CD4-positive, alpha-beta T cell (primary cell): ENCODE measurements around the gene PROSER3. TPM values are rescaled to one million over a fixed set of nuclear protein-coding genes. Genes with fewer than 3 reads are reported as not detected.

Experiments used
- ATAC-seq: fragments of 200-7000 bp; cut with Tn5 transposase; one replicate; pipeline ENCODE4 v1.10.0; 2022; ENCODE audit warnings: mild to moderate bottlenecking; ENCODE audit not compliant: poor library complexity
- CTCF ChIA-PET: fragments of 350-600 bp; sonication (Branson Sonifier 250); formaldehyde crosslinking; loops from one replicate; lab custom pipeline; 2021; ENCODE audit warnings: antibody characterized with exemption, inconsistent platforms; lab: Charles Lee
- POLR2A ChIA-PET: fragments of 350-600 bp; sonication (Branson Sonifier 250); formaldehyde crosslinking; loops from one replicate; lab custom pipeline; 2021; ENCODE audit warnings: antibody characterized with exemption, inconsistent platforms; lab: Charles Lee
- DNase-seq, 14 experiments: peaks; one replicate each; pipeline ENCODE4 v3.0.0-alpha.2; 2013 to 2020; ENCODE audit warnings: mixed read lengths in 2 of 14
- H3K27ac ChIP-seq, 2 donors: one replicate each; pipeline versions ENCODE4 v1.5.1 to v1.7.0; 2013; ENCODE audit warnings: low read length in 2 of 2, low read depth in 1 of 2, mild to moderate bottlenecking in 1 of 2
- H3K27me3 ChIP-seq, 2 experiments: 1 replicate in 1 of 2; 2 replicates in 1 of 2; pipeline versions ENCODE4 v1.6.1 to v1.7.0; 2013; ENCODE audit warnings: low read length in 2 of 2, control low read depth in 1 of 2, mild to moderate bottlenecking in 1 of 2, moderate library complexity in 1 of 2; ENCODE audit not compliant: insufficient read depth in 2 of 2, control insufficient read depth in 1 of 2
- H3K36me3 ChIP-seq: one replicate; pipeline ENCODE4 v1.6.1; 2013; ENCODE audit warnings: low read length, control low read depth; ENCODE audit not compliant: insufficient read depth
- H3K4me1 ChIP-seq: one replicate; pipeline ENCODE4 v1.6.1; 2013; ENCODE audit warnings: low read length, control low read depth; ENCODE audit not compliant: insufficient read depth
- H3K4me3 ChIP-seq: one replicate; pipeline ENCODE4 v1.5.1; 2013; ENCODE audit warnings: mild to moderate bottlenecking, low read length, moderate library complexity
- H3K9me3 ChIP-seq, 2 experiments: 1 replicate in 1 of 2; 2 replicates in 1 of 2; pipeline versions ENCODE4 v1.6.1 to v1.7.0; 2013; ENCODE audit warnings: low read length in 2 of 2, mild to moderate bottlenecking in 2 of 2, control low read depth in 1 of 2, moderate library complexity in 1 of 2; ENCODE audit not compliant: control insufficient read depth in 1 of 2, insufficient read depth in 1 of 2
- H3K27ac Mint-ChIP-seq: one replicate; pipeline ENCODE4 v1.8.0; 2020; ENCODE audit warnings: mixed read lengths
- H3K27me3 Mint-ChIP-seq: one replicate; pipeline ENCODE4 v1.8.0; 2021; ENCODE audit warnings: mixed read lengths
- H3K36me3 Mint-ChIP-seq: one replicate; pipeline ENCODE4 v1.8.0; 2021; ENCODE audit warnings: low read depth, mixed read lengths
- H3K4me1 Mint-ChIP-seq: one replicate; pipeline ENCODE4 v1.8.0; 2021; ENCODE audit warnings: low read depth, mixed read lengths
- H3K4me3 Mint-ChIP-seq: one replicate; pipeline ENCODE4 v1.8.0; 2020; ENCODE audit warnings: mild to moderate bottlenecking, mixed read lengths
- H3K9me3 Mint-ChIP-seq: one replicate; pipeline ENCODE4 v1.8.0; 2020; ENCODE audit warnings: mixed read lengths
- intact Hi-C, 2 experiments: fragments of 100-400 bp; cut with DNase I in 1 of 2; cut with micrococcal nuclease in 1 of 2; formaldehyde crosslinking; loops; one replicate each; pipeline versions ENCODE4 v1.15.1 to v1.9.0; 2023 to 2025; cut with DNase I, micrococcal nuclease
- total RNA-seq, 174 experiments: library from RNA in 2 of 174; stranded (reverse) in 2 of 174; gene quantifications; one replicate each; pipeline ENCODE4 v1.2.3 and lab custom pipeline; 2021 to 2026
- TF ChIP-seq, protein P1 (sequence below): fragments of 200-600 bp; IDR thresholded peaks from one replicate; pipeline ENCODE4 v1.8.0; 2022; ENCODE audit warnings: antibody characterized with exemption, mild to moderate bottlenecking

Gene PROSER3
- total RNA-seq, 2 experiments from 2014 or later, result 19.4 to 22.6 TPM

DNA sequence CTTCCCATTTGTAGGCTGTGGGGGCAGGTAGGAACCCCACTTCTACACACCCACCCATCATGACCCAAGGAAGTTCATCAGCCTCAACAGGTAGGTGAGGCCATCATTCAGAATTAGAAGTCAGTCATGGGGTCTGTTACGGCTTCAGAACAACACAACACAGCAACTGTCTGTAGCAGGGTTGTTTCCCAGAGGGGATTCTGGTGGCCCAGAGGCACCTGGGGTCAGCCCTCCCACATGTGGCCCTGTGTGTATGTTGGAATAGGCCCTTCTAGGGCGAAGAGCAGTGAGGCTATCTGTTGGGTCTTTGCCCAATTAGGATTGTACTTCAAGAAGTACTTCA, 19.1 kb upstream of the PROSER3 start:
- H3K36me3 Mint-ChIP-seq, result peaks cover 61% of the 10 kb centered on the region
- H3K27me3 Mint-ChIP-seq, result no peaks in the 10 kb centered on the region
- ATAC-seq (no peak), DNase-seq (no peak)
- ChIA-PET POLR2A (interaction anchor here (1.2 to 2.4 kb wide), 3 partner anchors 9 to 37 kb away, joined by 3 to 17 read pairs (median 12); partner anchors contain the start of gene LIN37), CTCF (no interaction called here)
- peaks cover 47% of the 10 kb centered on the region for H3K36me3 ChIP-seq
- peaks cover 51% of the 10 kb centered on the region for H3K4me1 Mint-ChIP-seq
- H3K4me1 ChIP-seq, result peaks cover 58% of the 10 kb centered on the region
- no peak overlapping the region for H3K27ac ChIP-seq
- H3K27ac Mint-ChIP-seq, result peak overlapping the region; percentile 27
- no peak overlapping the region for H3K4me3 ChIP-seq
- no peaks in the 10 kb centered on the region for H3K9me3 ChIP-seq
- no peaks in the 10 kb centered on the region for H3K9me3 Mint-ChIP-seq
- TF ChIP-seq, protein P1, sequence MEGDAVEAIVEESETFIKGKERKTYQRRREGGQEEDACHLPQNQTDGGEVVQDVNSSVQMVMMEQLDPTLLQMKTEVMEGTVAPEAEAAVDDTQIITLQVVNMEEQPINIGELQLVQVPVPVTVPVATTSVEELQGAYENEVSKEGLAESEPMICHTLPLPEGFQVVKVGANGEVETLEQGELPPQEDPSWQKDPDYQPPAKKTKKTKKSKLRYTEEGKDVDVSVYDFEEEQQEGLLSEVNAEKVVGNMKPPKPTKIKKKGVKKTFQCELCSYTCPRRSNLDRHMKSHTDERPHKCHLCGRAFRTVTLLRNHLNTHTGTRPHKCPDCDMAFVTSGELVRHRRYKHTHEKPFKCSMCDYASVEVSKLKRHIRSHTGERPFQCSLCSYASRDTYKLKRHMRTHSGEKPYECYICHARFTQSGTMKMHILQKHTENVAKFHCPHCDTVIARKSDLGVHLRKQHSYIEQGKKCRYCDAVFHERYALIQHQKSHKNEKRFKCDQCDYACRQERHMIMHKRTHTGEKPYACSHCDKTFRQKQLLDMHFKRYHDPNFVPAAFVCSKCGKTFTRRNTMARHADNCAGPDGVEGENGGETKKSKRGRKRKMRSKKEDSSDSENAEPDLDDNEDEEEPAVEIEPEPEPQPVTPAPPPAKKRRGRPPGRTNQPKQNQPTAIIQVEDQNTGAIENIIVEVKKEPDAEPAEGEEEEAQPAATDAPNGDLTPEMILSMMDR, result no peak
- peak overlapping the region; percentile 99 for H3K4me3 Mint-ChIP-seq
- intact Hi-C loops, result no loop called here
- no peaks in the 10 kb centered on the region for H3K27me3 ChIP-seq

GRCh38 chr19:35739275-35740107, 18.5 kb upstream of the PROSER3 start:
- no peaks in the 10 kb centered on the region for H3K9me3 Mint-ChIP-seq
- H3K27me3 ChIP-seq, result no peaks in the 10 kb centered on the region
- ATAC-seq, result no peak
- intact Hi-C loops, result loop anchor here (1.0 to 10.0 kb wide), 3 partner anchors 22 to 375 kb away; partner anchors contain the start of genes COX6B1 (in 1 of the 2), OVOL3 (in 1 of the 2), POLR2I (in 1 of the 2) and TBCB (in 1 of the 2)
- ChIA-PET POLR2A (interaction anchor here (0.9 to 2.4 kb wide), 7 partner anchors 9 to 164 kb away, joined by 3 to 20 read pairs (median 5); partner anchors contain the start of genes KMT2B and LIN37), CTCF (no interaction called here)
- H3K36me3 ChIP-seq, result peaks cover 44% of the 10 kb centered on the region
- H3K9me3 ChIP-seq, result no peaks in the 10 kb centered on the region
- no peak for DNase-seq
- TF ChIP-seq, protein P1, result no peak
- no peaks in the 10 kb centered on the region for H3K27me3 Mint-ChIP-seq
- peaks cover 64% of the 10 kb centered on the region for H3K4me1 ChIP-seq
- peaks cover 51% of the 10 kb centered on the region for H3K4me1 Mint-ChIP-seq
- H3K4me3 Mint-ChIP-seq, result peak overlapping the region; percentile 99
- H3K27ac ChIP-seq, result peak overlapping the region in 1 of 2 donors; percentile 27
- H3K4me3 ChIP-seq, result peak overlapping the region; percentile 91
- H3K36me3 Mint-ChIP-seq, result peaks cover 58% of the 10 kb centered on the region
- H3K27ac Mint-ChIP-seq, result peak overlapping the region; percentile 27

- H3K4me1 Mint-ChIP-seq, result peaks cover 46% of the 10 kb centered on the region
- Histone ChIP-seq H3K9me3 (no peaks in the 10 kb centered on the region), H3K4me1 (peaks cover 67% of the 10 kb centered on the region), H3K27ac (peak overlapping the region in 1 of 2 donors; percentile 27), H3K27me3 (no peaks in the 10 kb centered on the region), H3K36me3 (peaks cover 39% of the 10 kb centered on the region), H3K4me3 (peak overlapping the region; percentile 91)
- H3K36me3 Mint-ChIP-seq, result peaks cover 58% of the 10 kb centered on the region
- DNase-seq (no peak), ATAC-seq (peak; percentile 4)
- CTCF ChIA-PET, result interaction anchor here (0.6 to 0.7 kb wide), 2 partner anchors 33 to 577 kb away, joined by 4 read pairs; no protein-coding TSS in a partner anchor
- no peaks in the 10 kb centered on the region for H3K27me3 Mint-ChIP-seq
- intact Hi-C loops, result loop anchor here (1.0 to 10.0 kb wide), 3 partner anchors 23 to 375 kb away; partner anchors contain the start of genes COX6B1 (in 1 of the 2), OVOL3 (in 1 of the 2), POLR2I (in 1 of the 2) and TBCB (in 1 of the 2)
- POLR2A ChIA-PET, result interaction anchor here (0.7 to 2.4 kb wide), 11 partner anchors 8 to 163 kb away, joined by 3 to 20 read pairs (median 5); partner anchors contain the start of genes COX6B1, KMT2B, LIN37 and PROSER3
- H3K4me3 Mint-ChIP-seq, result peak overlapping the region; percentile 99
- TF ChIP-seq, protein P1, result no peak
- H3K27ac Mint-ChIP-seq, result no peak overlapping the region
- no peaks in the 10 kb centered on the region for H3K9me3 Mint-ChIP-seq
Measured at GRCh38 chr19:35740108-35740422, 17.9 kb upstream of the PROSER3 start.
